DND-41 (cell line): ENCODE measurements around the gene LDB2.

ENCODE experiments used
- CTCF ChIP-seq: IDR thresholded peaks from 2 replicates; pipeline ENCODE4 v1.5.1; 2012; ENCODE audit warnings: borderline replicate concordance, low read length, moderate library complexity, mild to moderate bottlenecking; ENCODE audit not compliant: poor library complexity, severe bottlenecking; ENCODE audit errors: extremely low read depth
- EZH2 ChIP-seq: IDR thresholded peaks from 3 replicates; pipeline ENCODE4 v1.6.1; 2012; ENCODE audit warnings: borderline replicate concordance, low read depth, mild to moderate bottlenecking, moderate library complexity, low read length, inconsistent platforms; ENCODE audit not compliant: severe bottlenecking

- no peak for TF ChIP-seq CTCF
- no peak for TF ChIP-seq EZH2
Observed at GRCh38 chr4:16833722-16834121, 64.7 kb downstream of the LDB2 start.
